M059J (cell line): ENCODE measurements around the gene ADORA2B. TPM values are rescaled to one million over a fixed set of nuclear protein-coding genes. Genes with fewer than 3 reads are reported as not detected.
"Not testable (repeated sequence)": the region's sequence is repeated elsewhere in the genome, so short reads cannot be mapped to it uniquely, and the experiment has no call there.

Source experiments
- DNase-seq: peaks from one replicate; pipeline ENCODE4 v3.0.0-alpha.2; 2012; ENCODE audit warnings: low read depth
- total RNA-seq: library from RNA; depleted of rRNA; stranded (reverse); fragments of >200 nt; shearing (Covaris generic); gene quantifications from 2 replicates; pipeline ENCODE4 v1.2.3, GENCODE V29; 2014; rRNA removed

Gene ADORA2B
- total RNA-seq = 20.8 and 24.7 TPM in 2 replicates

DNA sequence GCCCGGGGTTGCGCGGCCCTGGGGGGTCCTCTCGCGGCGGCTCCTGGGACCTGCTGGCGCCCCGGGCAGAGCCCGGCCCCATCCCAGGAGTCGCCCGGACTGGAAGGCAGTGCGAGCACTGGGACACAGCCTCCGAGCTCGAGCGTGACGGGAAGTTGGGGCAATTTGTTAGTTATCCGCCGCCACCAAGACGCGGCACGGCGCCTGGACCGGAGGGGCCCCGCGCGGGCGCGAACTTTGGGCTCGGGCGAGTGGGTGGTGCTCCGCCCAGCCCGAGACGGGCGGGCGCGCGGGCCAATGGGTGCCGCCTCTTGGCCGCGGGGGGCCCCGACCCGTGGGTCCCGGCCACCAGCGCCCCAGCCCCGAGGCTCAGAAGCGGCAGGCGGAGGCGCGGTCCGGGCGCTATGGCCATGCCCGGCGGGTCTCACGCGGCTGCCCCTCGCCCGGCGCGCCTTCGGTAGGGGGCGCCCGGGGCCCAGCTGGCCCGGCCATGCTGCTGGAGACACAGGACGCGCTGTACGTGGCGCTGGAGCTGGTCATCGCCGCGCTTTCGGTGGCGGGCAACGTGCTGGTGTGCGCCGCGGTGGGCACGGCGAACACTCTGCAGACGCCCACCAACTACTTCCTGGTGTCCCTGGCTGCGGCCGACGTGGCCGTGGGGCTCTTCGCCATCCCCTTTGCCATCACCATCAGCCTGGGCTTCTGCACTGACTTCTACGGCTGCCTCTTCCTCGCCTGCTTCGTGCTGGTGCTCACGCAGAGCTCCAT lies at the start of gene ADORA2B:
TSS of gene ADORA2B (plus strand) at position 372 of the 768 bp plus-strand sequence. CDS start at position 491, 119 bp downstream.
- DNase-seq = peak; percentile 72

DNA sequence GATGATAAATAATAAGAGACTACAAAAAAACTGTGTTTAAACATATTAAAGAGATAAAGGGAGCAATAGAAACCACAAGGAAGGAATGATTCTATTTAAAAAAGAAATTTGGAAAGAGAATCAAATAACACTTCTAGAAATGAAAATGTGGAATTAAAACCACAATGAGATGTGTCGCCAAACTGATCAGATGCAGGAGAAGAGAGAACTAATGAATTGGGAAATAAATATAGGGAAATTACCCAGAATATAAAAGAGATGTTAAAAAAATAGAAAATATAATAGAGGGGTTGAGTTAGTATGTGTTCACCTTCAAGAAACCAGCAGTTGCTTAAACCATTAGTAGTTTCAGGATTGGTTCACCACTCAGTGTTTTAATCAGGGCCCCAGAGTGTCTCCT lies 48.7 kb upstream of the ADORA2B start:
- no peak for DNase-seq

DNA sequence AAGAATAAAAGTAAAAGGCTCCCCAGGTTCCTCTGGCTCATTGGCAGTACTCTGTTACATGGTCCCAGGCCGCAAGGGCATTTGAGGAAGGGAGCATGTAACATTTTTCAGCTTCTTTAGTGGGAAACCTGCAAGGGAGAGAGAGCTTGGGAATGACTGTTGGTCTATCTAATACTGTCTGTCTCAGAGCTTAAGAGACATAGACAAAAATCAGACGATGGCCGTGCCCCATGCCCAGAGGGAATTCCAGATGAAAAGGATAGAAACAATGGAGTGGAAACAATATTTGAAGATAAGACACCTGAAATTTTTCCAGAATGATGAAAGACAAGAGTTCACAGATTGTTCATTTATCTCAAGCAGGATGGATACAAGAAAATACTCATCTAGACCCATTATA lies 48.1 kb upstream of the ADORA2B start:
- DNase-seq = no peak

DNA sequence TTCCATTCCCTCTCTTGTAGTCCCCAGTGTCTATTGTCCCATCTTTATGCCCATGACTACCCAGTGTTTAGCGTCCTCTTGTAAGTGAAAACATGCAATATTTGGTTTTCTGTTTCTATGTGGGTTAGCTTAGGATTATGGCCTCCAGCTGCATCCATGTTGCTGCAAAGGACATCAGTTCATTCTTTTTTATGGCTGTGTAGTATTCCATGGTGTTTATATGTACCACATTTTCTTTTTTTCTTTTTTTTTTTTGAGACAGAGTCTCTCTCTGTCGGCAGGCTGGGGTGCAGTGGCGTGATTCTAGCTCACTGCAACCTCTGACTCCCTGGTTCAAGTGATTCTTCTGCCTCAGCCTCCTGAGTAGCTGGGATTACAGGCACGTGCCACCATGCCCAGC lies 45.3 kb upstream of the ADORA2B start:
- DNase-seq = not testable (repeated sequence)

DNA sequence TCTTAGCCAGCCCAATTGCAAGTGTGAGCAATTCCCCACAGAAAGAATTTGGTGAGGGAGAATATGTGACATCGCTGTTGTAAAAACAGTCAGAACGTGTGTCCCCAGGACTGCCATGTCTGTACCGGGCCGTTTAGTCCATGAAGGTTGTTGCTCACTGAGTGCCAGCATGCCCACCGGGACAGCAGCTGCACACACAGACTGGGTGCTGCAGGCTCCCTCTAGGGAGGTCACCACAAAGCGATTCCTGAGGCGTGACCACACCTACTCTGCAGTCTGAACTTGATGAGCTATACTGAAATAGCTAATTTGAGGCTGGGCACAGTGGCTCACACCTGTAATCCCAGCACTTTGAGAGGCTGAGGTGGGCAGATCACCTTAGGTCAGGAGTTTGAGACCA lies 44.1 kb upstream of the ADORA2B start:
- no peak for DNase-seq

DNA sequence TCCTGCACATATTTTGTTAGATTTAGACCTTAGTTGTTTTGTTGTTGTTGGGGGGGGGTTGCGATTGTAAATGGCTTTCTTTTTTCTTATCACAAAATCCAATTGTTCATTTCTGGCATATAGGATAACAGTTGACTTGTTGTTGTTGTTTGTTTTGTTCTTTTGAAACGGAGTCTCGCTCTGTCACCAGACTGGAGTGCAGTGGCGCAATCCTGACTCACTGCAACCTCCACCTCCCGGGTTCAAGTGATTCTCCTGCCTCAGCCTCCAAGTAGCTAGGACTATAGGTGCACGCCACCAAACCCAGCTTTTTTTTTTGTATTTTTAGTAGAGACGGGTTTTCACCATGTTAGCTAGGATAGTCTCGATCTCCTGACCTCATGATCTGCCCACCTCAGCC lies 39.7 kb upstream of the ADORA2B start:
- not testable (repeated sequence) for DNase-seq

DNA sequence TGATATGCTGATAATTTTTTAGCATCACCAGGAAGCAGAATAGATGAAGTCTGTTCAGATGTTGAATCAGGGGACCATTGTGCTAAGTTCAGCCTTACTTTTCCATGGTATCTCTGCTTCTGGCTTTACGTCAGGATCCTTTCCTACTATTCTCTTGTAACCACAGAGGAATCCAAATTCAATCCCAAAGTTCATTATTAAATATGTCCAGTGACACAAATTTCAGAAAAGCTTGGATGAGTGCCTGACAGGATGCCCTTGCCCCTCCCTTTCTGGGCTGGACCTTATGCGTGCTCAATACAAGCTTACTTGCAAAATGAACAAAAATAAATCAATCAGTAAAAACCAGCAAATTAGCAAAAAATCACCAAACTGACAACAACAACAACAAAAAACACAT lies 37.6 kb upstream of the ADORA2B start:
- no peak for DNase-seq

DNA sequence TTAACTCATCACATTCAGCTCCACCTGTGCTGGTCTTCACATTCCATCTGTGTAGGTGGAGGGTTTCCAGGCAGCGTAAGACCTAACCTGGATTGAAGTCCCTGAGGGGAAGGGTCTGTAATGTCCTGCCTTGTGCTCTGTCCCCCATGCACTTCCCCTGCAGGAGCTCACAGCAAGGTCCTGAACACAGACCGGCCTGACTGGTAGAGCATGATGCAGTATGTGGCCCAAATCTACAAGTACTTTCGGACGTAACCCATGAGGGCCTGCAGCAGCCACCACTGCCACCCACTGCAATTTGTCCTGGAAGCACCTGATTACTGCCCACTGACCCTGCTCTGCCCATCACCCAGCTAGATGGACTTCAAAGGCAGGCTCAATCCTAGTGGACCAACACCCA lies 36.6 kb upstream of the ADORA2B start:
- no peak for DNase-seq

DNA sequence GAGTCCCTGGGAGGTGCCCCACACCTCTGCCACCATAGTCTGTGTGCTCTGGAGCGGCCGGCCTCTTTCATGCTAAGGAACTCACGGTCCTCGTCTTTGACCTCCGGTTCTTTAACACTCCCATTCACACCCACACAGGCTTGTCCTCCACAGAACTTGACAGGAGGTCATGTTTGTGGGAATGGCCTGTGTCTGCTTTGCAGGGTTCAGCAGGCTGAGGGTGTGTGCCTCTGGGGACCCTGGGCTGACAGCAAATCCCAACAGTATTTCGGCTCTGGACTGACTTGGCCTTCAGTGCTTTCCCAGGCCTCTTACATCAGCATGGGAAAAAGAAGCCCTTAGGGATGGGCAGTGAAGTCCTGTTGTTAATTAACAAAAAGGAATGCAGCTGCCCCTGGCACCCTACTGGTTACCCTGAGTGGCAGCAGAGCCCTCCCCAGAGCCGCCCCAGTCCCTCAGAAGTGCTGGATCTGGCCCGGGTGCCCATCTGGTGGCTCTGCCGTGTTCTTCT lies 35.4 kb upstream of the ADORA2B start:
- no peak for DNase-seq

DNA sequence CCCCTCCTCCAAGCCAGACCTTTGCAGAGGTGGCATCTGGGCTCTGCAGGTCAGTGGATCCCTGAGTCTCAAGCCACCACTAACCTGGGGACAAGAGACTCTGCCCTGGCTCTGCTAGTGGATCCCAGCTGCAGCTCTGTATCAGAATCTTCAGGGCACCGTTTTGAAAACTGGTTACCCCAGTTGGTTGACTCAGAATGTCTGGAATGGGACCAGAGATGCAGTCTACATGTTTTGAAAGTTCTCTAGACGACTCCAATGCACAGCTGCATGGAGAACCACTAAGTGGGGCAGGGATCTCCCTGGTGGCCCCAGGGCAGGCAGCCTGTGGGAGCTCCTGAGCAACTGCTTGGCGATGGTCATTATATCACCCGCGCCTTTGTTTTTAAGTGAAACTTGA lies 34.1 kb upstream of the ADORA2B start:
- peak; percentile 30 for DNase-seq

DNA sequence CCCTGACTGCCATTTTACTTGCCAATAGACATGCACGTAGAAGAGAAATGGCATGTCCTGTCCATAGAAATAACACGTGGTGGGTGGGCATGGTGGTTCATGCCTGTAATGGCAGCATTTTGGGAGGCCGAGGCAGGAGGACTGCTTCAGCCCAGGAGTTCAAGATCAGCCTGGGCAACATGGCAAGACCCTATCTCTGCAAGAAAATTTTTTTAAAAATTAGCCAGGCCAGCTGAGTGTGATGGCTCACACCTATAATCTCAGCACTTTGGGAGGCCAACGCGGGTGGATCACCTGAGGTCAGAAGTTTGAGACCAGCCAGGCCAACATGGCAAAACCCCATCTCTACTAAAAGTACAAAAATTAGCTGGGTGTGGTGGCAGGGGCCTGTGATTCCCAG lies 33.2 kb upstream of the ADORA2B start:
- DNase-seq = not testable (repeated sequence)

DNA sequence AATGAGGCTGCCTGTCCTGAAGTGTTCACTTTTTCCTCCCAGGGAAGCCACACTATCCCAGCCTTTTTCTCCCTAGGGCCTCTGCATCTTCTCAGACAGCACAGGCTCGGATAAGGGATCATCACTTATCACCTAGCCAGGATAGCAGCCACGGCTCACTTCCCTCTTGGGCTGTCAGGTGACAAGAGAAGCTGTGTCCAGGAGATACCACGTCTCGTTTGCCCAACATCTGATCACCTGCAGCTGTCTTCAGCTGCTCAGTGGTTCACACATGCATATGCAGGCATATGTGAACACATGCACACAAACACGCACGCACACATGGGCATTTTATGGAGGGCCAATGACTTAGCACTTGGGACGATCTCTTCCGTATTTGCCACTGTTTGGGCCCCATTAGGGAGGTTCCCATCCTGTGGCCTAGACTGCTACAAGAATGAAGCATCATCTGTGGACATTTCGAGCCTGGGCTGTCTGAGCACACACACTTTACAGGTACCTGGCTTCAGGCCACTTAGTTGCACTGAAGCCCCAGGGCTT lies 32.4 kb upstream of the ADORA2B start:
- no peak for DNase-seq

DNA sequence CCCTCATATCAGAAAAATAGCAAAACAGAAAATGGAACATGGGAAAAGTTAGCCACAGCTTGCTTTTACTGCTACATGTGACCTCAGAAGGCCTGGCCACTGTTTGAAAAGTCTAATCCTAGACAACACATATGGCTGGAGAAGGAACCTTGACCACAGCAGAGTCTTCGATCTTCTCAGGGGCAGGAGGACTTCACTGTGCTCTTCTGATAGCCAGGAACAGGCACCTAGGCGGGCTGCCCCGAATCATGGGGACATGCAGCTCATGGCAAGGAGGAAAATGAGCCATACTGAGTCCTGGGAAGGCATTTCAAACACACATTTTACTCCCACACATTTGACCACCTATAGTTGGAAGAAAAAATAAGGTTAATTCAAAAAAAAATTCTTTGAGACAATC lies 31.1 kb upstream of the ADORA2B start:
- no peak for DNase-seq

DNA sequence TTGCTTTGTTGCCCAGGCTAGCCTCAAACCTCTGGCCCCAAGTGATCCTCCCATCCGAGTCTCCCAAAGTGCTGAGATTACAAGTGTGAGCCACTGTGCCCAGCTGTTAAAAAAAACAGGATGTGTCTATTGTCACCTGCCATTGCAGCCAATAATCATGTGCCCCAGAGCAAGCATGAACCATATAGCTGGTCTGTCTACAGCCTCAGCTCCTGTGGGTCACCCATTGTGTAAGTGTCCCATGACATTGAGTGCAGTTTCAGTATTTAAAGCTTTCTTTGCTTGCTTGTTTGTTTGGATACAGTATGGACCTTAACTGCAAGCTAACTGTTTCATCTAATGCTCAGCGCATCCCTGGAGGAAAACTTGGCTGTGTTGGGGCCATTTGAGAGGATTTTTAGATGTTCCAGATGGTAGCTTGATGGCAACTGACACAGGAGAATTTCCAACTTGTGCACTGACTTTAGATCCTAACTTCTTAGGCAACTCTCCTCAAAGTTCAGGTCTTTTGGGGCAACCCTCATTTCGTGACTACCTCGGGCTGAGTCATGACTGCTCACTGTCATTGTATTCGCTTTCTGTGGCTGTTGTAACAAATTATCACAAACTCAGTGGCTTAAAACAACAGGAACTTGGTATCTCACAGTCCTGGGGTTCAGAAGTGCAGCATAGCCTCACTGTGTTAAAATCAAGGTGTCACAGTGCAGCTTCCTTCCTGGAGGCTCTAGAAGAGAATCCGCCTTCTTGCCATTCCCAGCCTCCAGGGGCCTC lies 30.3 kb upstream of the ADORA2B start:
- DNase-seq = peak; percentile 87

DNA sequence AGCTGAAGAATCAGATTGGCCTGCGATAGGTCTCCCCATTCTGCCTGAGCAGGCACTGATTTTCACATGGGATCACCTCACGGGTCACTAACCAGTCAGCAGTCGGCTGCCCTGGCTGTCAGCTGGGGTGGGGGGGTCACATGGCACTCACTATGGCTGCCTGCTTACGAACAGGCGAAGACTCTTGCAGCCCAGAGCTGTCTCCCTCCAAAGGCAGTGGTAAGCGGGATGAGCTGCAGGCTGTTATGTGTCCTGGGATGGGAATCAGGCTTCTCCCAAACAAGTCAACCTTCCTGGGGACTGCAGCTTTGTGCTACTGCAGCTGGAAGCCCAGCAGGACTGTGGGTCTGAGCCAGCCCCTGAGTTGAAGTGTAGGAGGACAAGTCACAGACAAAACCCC lies 29.0 kb upstream of the ADORA2B start:
- DNase-seq = no peak

DNA sequence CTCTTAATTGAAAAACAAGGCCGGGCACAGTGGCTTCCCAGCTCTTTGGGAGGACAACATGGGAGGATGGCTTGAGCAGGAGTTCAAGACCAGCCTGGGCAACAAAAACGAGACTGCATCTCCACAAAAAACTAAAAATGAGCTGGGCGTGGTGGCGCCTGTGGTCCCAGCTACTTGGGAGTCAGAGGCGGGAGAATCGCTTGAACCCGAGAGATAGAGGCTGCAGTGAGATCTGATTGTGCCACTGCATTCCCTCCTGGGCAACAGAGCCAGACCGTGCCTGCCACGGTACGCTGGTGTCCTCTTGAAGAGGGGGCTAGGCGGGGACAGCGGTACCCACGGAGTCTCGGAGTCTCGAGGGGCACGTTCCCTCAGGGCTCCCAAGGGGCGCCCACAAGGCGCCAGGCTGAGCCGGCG lies 27.9 kb upstream of the ADORA2B start:
- no peak for DNase-seq

DNA sequence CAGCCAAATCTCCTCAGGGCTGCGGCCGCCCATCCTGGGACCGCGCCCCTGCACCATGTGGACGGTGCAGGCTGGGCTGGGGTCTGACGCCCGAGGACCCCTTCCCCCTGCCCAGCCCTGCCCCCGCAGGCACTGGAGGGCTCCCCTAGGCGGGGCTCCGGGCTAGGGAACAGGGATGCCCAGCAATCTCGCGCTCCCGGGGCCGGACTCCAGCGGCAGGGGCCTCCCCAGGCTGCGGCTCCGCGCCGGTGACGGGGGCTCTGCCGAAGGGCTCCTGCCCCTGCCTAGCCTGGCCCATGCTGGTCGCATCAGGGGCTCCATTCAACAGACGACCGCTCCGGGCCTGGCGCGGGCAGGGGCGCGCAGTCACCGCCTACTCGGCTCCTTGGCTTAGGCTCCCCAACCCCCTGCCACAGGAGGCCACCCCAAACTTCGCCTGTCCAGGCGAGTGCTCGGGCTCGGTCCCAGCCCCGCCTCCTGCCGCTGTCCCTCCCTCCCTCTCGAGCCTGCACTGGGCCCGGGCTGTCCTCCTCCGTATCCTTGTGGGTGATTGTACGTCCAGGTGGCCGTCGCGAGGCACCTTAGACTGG lies 27.4 kb upstream of the ADORA2B start:
- DNase-seq = no peak

DNA sequence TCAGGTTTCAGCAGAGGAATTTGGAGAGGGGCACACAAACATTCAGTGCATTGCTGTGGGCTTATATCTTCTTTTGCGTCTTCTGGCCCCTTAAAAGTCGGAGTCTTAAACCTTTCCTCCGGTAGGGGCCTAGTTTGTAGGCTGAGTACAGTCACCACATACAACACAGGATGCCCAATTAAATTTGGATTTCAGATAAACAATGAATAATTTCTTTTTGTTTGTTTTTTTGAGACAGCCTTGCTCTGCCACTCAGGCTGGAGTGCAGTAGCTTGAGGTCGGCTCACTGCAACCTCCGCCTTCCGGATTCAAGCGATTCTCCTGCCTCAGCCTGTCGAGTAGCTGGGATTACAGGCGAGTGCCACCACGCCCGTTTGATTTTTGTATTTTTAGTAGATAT lies 26.7 kb upstream of the ADORA2B start:
- peak; percentile 34 for DNase-seq

DNA sequence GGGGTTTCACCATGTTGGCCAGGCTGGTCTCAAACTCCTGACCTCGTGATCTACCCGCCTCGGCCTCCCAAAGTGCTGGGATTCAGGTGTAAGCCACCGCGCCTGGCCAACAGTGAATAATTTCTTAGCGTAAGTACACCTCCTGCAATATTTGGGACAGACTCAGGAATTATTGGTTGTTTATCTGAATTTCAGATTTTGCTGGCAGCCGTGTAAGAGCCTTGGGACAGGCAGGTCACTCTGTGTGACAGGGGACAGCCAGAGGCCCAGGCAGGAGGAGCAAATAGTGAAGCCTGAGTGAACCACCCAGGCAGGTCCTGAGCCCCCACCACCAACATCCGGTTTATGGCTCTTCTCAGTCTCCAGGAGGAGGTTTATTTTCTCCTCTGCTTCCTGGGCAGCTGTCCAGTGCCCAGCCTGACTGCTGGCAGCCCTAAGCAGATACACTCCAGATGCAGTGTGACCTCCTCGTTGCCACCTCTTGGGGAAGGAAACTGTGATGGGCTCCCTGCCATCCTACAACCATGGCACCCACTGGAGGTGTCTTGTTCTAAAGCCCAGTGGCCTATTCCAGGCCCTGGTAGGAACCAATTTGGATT lies 26.2 kb upstream of the ADORA2B start:
- peak; percentile 80 for DNase-seq

DNA sequence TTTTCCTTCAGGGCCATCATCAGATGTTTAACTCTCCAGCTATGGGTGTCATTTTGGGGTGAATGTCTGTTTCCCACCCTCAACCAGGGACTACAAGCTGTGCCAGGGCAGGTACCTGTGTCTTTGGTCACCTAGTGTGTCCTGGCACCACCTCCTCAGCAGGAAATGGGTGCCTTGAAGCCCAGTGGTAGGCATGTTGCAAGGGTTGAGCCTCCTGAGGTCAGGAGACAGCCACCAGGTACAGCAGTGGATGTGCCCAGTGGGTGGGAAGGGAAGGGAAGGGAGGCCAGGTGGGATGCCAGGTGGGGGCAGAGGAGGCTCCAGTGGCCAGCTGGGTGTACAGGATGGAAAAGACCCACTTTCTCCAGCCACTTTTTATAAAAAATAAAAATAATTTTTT lies 25.5 kb upstream of the ADORA2B start:
- DNase-seq = no peak

DNA sequence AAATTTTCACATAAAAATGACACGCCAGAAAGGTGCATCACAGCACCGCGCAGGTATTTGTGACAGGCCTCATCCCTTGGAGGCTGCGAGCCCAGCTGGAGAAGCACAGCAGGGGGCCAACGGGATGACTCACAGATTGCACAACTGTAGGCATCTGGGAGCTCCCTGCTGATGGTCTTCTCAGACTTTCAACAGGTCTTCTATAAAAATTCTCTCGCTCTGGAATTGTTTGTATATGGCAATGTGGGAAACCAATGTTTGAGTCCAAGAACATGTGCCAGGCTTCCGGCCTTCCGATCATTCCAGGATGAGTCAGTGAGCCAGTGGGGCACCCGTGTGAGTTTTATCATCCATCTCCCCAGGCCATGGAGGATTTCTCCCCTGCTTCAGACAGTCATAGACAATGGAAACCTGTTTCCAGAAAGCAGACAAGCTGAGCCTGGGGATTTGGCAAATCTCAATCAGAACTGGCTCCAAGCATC lies 24.1 kb upstream of the ADORA2B start:
- peak; percentile 99 for DNase-seq

DNA sequence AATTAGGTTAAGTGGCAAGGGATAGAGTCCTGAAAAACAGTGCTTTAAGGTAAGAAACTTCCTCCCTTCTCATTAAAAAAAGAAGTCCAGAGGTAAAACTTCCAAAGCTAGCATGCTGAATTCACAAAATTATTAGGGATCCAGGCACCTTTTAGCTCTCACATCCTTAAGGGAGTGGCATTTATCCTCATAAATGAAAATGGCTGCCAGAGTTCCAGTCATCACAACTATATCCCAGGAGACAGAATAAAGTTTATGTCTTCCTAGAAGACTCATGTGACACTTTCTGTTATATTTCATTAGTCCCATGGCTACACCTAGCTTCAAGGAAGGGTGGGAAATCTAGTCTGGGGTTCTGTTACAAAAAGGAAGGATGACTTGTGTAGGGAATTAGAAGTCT lies 23.3 kb upstream of the ADORA2B start:
- DNase-seq = no peak
